ENCODE measurements around the gene ADCY3. TPM values are rescaled to one million over a fixed set of nuclear protein-coding genes. Genes with fewer than 3 reads are reported as not detected.

The ADCY3 gene
- polyA plus RNA-seq, 1 donor (not counting 4 experiments of a cell fraction or from before 2014, with no cell fraction given) = 33.2 TPM

DNA sequence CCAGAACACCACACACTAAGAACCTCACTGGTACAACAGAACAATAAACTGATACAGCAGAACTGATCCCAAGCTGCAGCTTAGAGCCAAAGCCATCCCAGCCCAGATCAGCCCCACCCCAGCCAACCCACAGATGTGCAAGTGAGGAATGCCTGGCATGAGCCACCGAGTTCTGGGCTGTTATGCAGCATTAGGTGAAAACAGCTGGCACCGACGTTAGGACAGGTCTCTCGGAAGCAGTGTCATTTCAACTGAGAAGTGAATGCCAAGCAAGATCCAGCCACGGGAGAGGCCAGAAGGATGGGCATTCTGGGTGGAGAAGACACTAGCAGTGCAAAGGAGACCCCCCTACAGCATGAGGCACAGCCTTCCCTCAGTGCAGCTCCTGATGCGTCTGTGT, 38.9 kb downstream of the ADCY3 start:
- Histone ChIP-seq H3K27ac (ENCODE audit: control insufficient read depth, insufficient read depth, low read length) (no peak overlapping the region), H3K9ac (ENCODE audit: control insufficient read depth, extremely low read depth, insufficient read depth, low read length) (no peak overlapping the region), H3K4me1 (ENCODE audit: control insufficient read depth, extremely low read depth, insufficient read depth, low read length) (no peaks in the 10 kb centered on the region), H3K9me1 (ENCODE audit: control insufficient read depth, extremely low read depth, insufficient read depth, low read length) (no peaks in the 10 kb centered on the region), H4K20me1 (ENCODE audit: control insufficient read depth, extremely low read depth, insufficient read depth, low read length) (no peaks in the 10 kb centered on the region), H3K4me2 (ENCODE audit: control insufficient read depth, extremely low read depth, insufficient read depth, low read depth, low read length) (no peak overlapping the region), H3K4me3 (ENCODE audit: control insufficient read depth in 2 of 3, extremely low read depth in 1 of 3, insufficient read depth in 2 of 3, low read depth in 1 of 3, low read length in 3 of 3) (no peak overlapping the region), H3K36me3 (ENCODE audit: control insufficient read depth in 2 of 2, extremely low read depth in 1 of 2, insufficient read depth in 2 of 2, low read length in 2 of 2) (no peaks in the 10 kb centered on the region), H3K27me3 (ENCODE audit: control insufficient read depth, extremely low read depth, insufficient read depth, low read length) (no peaks in the 10 kb centered on the region), H3K79me2 (ENCODE audit: control insufficient read depth, insufficient read depth, low read length) (no peaks in the 10 kb centered on the region), H3K9me3 (ENCODE audit: control insufficient read depth, low read depth, low read length) (no peaks in the 10 kb centered on the region), H2AFZ (ENCODE audit: control insufficient read depth, low read length) (no peak overlapping the region)
- no peak for DNase-seq (ENCODE audit: low read depth, low spot score)
- TF ChIP-seq EZH2 (IDR thresholded peaks at IDR 0.05; ENCODE audit: low read length) = no peak
- TF ChIP-seq, protein P1, sequence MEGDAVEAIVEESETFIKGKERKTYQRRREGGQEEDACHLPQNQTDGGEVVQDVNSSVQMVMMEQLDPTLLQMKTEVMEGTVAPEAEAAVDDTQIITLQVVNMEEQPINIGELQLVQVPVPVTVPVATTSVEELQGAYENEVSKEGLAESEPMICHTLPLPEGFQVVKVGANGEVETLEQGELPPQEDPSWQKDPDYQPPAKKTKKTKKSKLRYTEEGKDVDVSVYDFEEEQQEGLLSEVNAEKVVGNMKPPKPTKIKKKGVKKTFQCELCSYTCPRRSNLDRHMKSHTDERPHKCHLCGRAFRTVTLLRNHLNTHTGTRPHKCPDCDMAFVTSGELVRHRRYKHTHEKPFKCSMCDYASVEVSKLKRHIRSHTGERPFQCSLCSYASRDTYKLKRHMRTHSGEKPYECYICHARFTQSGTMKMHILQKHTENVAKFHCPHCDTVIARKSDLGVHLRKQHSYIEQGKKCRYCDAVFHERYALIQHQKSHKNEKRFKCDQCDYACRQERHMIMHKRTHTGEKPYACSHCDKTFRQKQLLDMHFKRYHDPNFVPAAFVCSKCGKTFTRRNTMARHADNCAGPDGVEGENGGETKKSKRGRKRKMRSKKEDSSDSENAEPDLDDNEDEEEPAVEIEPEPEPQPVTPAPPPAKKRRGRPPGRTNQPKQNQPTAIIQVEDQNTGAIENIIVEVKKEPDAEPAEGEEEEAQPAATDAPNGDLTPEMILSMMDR (optimal IDR thresholded peaks at IDR 0.05 in 1 of 3, IDR thresholded peaks at IDR 0.05 in 1 of 3, conservative IDR thresholded peaks at IDR 0.05 in 1 of 3; ENCODE audit: extremely low read depth in 1 of 3, insufficient read depth in 2 of 3, low read length in 3 of 3) = no peak
- no peak for FAIRE-seq
- dilution Hi-C loops (cut with MboI; ENCODE audit: extremely low pct_ligation_motif_present, low sequenced_read_pairs) = no loop called here

DNA sequence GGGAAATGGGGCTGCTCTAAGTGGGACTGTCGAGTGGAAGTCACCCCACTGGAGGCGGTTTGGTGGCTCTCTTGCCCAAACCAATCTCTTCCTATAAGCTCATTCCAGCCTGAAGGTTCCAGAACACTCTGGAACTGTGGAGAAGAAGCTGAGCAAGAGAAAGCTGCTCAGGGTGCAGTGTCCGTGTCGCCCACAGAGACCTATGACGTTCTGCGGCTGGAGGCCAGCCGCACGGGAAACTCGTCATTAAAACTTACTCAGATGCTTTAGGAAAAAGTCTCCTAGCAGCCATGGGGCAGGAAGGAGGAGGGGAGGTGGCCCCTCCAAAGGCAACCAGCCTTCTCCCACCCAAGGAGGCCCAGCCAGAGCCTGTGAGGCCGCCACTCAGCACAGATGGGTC, 41.7 kb downstream of the ADCY3 start:
- Histone ChIP-seq H3K9me3 (ENCODE audit: control insufficient read depth, low read depth, low read length) (no peaks in the 10 kb centered on the region), H3K36me3 (ENCODE audit: control insufficient read depth in 2 of 2, extremely low read depth in 1 of 2, insufficient read depth in 2 of 2, low read length in 2 of 2) (no peaks in the 10 kb centered on the region), H3K9ac (ENCODE audit: control insufficient read depth, extremely low read depth, insufficient read depth, low read length) (no peak overlapping the region), H3K27ac (ENCODE audit: control insufficient read depth, insufficient read depth, low read length) (no peak overlapping the region), H3K4me1 (ENCODE audit: control insufficient read depth, extremely low read depth, insufficient read depth, low read length) (no peaks in the 10 kb centered on the region), H4K20me1 (ENCODE audit: control insufficient read depth, extremely low read depth, insufficient read depth, low read length) (no peaks in the 10 kb centered on the region), H3K4me2 (ENCODE audit: control insufficient read depth, extremely low read depth, insufficient read depth, low read depth, low read length) (no peak overlapping the region), H3K4me3 (ENCODE audit: control insufficient read depth in 2 of 3, extremely low read depth in 1 of 3, insufficient read depth in 2 of 3, low read depth in 1 of 3, low read length in 3 of 3) (no peak overlapping the region), H2AFZ (ENCODE audit: control insufficient read depth, low read length) (no peak overlapping the region), H3K9me1 (ENCODE audit: control insufficient read depth, extremely low read depth, insufficient read depth, low read length) (no peaks in the 10 kb centered on the region), H3K27me3 (ENCODE audit: control insufficient read depth, extremely low read depth, insufficient read depth, low read length) (no peaks in the 10 kb centered on the region), H3K79me2 (ENCODE audit: control insufficient read depth, insufficient read depth, low read length) (no peaks in the 10 kb centered on the region)
- no peak for DNase-seq (ENCODE audit: low read depth, low spot score)
- dilution Hi-C loops (cut with MboI; ENCODE audit: extremely low pct_ligation_motif_present, low sequenced_read_pairs) = no loop called here
- TF ChIP-seq, protein P1 (optimal IDR thresholded peaks at IDR 0.05 in 1 of 3, IDR thresholded peaks at IDR 0.05 in 1 of 3, conservative IDR thresholded peaks at IDR 0.05 in 1 of 3; ENCODE audit: extremely low read depth in 1 of 3, insufficient read depth in 2 of 3, low read length in 3 of 3) = no peak
- no peak for TF ChIP-seq EZH2 (IDR thresholded peaks at IDR 0.05; ENCODE audit: low read length)
- no peak for FAIRE-seq

All from keratinocyte (primary cell).